ENCODE results near the gene SCP2.
A peak's percentile ranks its signal among the peaks of the same experiment; 100 is the strongest.
"Not testable (repeated sequence)": the region's sequence is repeated elsewhere in the genome, so short reads cannot be mapped to it uniquely, and the experiment has no call there.

SCP2 gene

GRCh38 chr1:52917156-52917555 lies 9.9 kb upstream of the SCP2 start:
- DNase-seq: no peak

- DNase-seq: no peak
Measured at GRCh38 chr1:52917581-52917980, 9.5 kb upstream of the SCP2 start.

GRCh38 chr1:52918201-52918600 lies 8.9 kb upstream of the SCP2 start:
- DNase-seq: no peak

- no peak for DNase-seq
Measured at GRCh38 chr1:52919051-52919722, 7.9 kb upstream of the SCP2 start.

- DNase-seq: no peak
Measured at GRCh38 chr1:52919723-52920483, 7.2 kb upstream of the SCP2 start.

GRCh38 chr1:52920791-52921291 lies 6.2 kb upstream of the SCP2 start:
- no peak for DNase-seq

- no peak for DNase-seq
Measured at GRCh38 chr1:52925571-52926005, 1.5 kb upstream of the SCP2 start.

GRCh38 chr1:52926864-52927211 lies 238 bp upstream of the SCP2 start:
- no peak for DNase-seq

- peak; percentile 7 for DNase-seq
Measured at GRCh38 chr1:52928015-52928404, 934 bp downstream of the SCP2 start.

- no peak for DNase-seq
Measured at GRCh38 chr1:52929019-52929418, 1.9 kb downstream of the SCP2 start.

- DNase-seq: no peak
Measured at GRCh38 chr1:52937433-52938182, 10.5 kb downstream of the SCP2 start.

- DNase-seq: no peak
Measured at GRCh38 chr1:52938183-52938451, 11.0 kb downstream of the SCP2 start.

GRCh38 chr1:52943876-52944416 lies 16.9 kb downstream of the SCP2 start:
- DNase-seq: no peak

- DNase-seq: no peak
Measured at GRCh38 chr1:52944566-52944965, 17.5 kb downstream of the SCP2 start.

GRCh38 chr1:52947490-52947889 lies 20.4 kb downstream of the SCP2 start:
- DNase-seq: no peak

- not testable (repeated sequence) for DNase-seq
Measured at GRCh38 chr1:52949602-52950001, 22.5 kb downstream of the SCP2 start.

GRCh38 chr1:52952112-52952511 lies 25.0 kb downstream of the SCP2 start:
- DNase-seq: no peak

GRCh38 chr1:52955129-52955970 lies 28.3 kb downstream of the SCP2 start:
- DNase-seq: peak; percentile 83

- DNase-seq: no peak
Measured at GRCh38 chr1:52963101-52963500, 36.0 kb downstream of the SCP2 start.

- no peak for DNase-seq
Measured at GRCh38 chr1:52967666-52968065, 40.6 kb downstream of the SCP2 start.

GRCh38 chr1:52969234-52969633 lies 42.2 kb downstream of the SCP2 start:
- DNase-seq: not testable (repeated sequence)

- DNase-seq: no peak
Measured at GRCh38 chr1:52970149-52970548, 43.1 kb downstream of the SCP2 start.

GRCh38 chr1:52973841-52974240 lies 46.8 kb downstream of the SCP2 start:
- no peak for DNase-seq

Data from kidney glomerular epithelial cell (primary cell).